Measurements from ENCODE around the gene ETNPPL. TPM values are rescaled to one million over a fixed set of nuclear protein-coding genes. Genes with fewer than 3 reads are reported as not detected.

ETNPPL gene
- total and polyA plus RNA-seq, 2 donors (not counting 3 experiments of a cell fraction or from before 2014, with no cell fraction given), result not detected

DNA sequence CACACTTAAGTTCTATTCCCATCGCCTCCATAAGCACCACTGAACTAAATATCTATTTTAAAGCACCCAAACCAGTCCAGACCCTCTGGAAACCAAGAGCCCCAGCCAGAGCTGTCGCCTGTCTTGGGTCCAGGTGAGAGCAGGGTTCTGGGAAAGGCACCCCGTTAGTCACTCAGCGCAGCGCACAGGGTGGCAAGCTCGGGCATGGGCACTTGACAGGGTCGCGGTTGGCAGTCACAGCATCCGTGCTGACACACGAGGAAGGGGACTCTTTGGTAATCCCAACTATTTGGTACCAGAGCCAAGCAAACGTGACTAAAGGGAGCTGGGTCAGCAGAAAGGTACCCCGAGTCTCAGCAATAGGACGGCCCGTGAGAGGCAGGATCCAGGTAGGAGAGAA, 24.3 kb upstream of the ETNPPL start:
- no peak overlapping the region for H3K4me2 ChIP-seq (ENCODE audit: insufficient read depth, low read length)
- dilution Hi-C loops (cut with MboI; ENCODE audit: extremely low pct_ligation_motif_present, low sequenced_read_pairs), result no loop called here
- CTCF ChIA-PET, result interaction anchor here (1.8 kb wide), 1 partner anchor 768 kb away, joined by 4 read pairs; no protein-coding TSS in a partner anchor
- FAIRE-seq, result no peak
- DNase-seq (ENCODE audit: low read depth, low spot score), result no peak
- intact Hi-C loops (cut with micrococcal nuclease), result no loop called here
- BruUV-seq (replicated peaks), result no TSS peak
- H3K4me1 ChIP-seq (ENCODE audit: control insufficient read depth, extremely low read depth, insufficient read depth, low read length), result no peaks in the 10 kb centered on the region
- TF ChIP-seq JUN (IDR thresholded peaks at IDR 0.05; ENCODE audit: borderline replicate concordance, insufficient read depth, insufficient read length, low read depth) (no peak), MYC (IDR thresholded peaks at IDR 0.05; ENCODE audit: low read depth, low read length) (no peak), FOS (IDR thresholded peaks at IDR 0.05; ENCODE audit: borderline replicate concordance, insufficient read depth, low read length) (no peak), POLR2AphosphoS5 (IDR thresholded peaks at IDR 0.05; ENCODE audit: insufficient read depth, low read depth, low read length) (no peak)
- TF ChIP-seq, protein P1, sequence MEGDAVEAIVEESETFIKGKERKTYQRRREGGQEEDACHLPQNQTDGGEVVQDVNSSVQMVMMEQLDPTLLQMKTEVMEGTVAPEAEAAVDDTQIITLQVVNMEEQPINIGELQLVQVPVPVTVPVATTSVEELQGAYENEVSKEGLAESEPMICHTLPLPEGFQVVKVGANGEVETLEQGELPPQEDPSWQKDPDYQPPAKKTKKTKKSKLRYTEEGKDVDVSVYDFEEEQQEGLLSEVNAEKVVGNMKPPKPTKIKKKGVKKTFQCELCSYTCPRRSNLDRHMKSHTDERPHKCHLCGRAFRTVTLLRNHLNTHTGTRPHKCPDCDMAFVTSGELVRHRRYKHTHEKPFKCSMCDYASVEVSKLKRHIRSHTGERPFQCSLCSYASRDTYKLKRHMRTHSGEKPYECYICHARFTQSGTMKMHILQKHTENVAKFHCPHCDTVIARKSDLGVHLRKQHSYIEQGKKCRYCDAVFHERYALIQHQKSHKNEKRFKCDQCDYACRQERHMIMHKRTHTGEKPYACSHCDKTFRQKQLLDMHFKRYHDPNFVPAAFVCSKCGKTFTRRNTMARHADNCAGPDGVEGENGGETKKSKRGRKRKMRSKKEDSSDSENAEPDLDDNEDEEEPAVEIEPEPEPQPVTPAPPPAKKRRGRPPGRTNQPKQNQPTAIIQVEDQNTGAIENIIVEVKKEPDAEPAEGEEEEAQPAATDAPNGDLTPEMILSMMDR (IDR thresholded peaks at IDR 0.05; ENCODE audit: extremely low read depth in 1 of 2, insufficient read depth in 1 of 2, low read depth in 1 of 2, low read length in 2 of 2), result no peak
- H3K27me3 ChIP-seq (ENCODE audit: control insufficient read depth in 2 of 2, insufficient read depth in 2 of 2, low read length in 2 of 2), result no peaks in the 10 kb centered on the region
- no peak overlapping the region for H2AFZ ChIP-seq (ENCODE audit: low read depth, low read length)
- no peaks in the 10 kb centered on the region for H3K79me2 ChIP-seq (ENCODE audit: control insufficient read depth, insufficient read depth, low read length)
- no peak overlapping the region for H3K27ac ChIP-seq (ENCODE audit: insufficient read depth, low read depth, low read length)
- H3K4me3 ChIP-seq (replicated peaks in 1 of 3; ENCODE audit: insufficient read depth in 1 of 3, low read depth in 1 of 3, low read length in 3 of 3), result no peak overlapping the region
- no peak overlapping the region for H3K9ac ChIP-seq (replicated peaks; ENCODE audit: extremely low read depth, insufficient read depth, low read length)
- no peaks in the 10 kb centered on the region for H3K9me1 ChIP-seq (replicated peaks; ENCODE audit: control insufficient read depth, extremely low read depth, insufficient read depth, low read length)
- no peaks in the 10 kb centered on the region for H3K9me3 ChIP-seq (replicated peaks; ENCODE audit: control insufficient read depth, insufficient read depth, low read length)
- no peaks in the 10 kb centered on the region for H3K36me3 ChIP-seq (ENCODE audit: control insufficient read depth in 2 of 2, extremely low read depth in 1 of 2, insufficient read depth in 2 of 2, low read length in 2 of 2)
- no peaks in the 10 kb centered on the region for H4K20me1 ChIP-seq (replicated peaks; ENCODE audit: control insufficient read depth, extremely low read depth, insufficient read depth, low read length)
- POLR2A ChIA-PET, result no interaction called here

DNA sequence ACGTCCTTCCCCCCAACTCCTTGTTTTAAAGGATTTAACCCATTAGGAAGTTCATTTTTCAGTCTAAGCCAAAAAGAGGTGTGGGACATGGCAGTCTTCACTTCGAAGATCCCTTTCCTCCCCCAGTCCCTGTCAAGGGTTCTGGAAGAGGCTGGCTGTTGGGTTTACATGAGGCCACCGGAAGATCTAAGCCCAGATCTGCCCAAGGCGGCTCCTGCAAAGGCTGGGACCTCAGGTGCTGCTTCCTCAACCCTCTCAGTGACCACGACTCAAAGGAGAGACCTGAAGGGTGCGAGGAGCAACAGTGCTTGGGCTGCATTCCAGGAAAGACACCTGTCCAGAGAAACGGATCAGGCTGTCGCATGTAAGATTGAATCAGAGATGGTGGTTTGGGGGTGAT, 23.5 kb upstream of the ETNPPL start:
- H3K27me3 ChIP-seq (ENCODE audit: control insufficient read depth in 2 of 2, insufficient read depth in 2 of 2, low read length in 2 of 2), result no peaks in the 10 kb centered on the region
- ChIA-PET POLR2A (no interaction called here), CTCF (interaction anchor here (1.8 kb wide), 1 partner anchor 767 kb away, joined by 4 read pairs; no protein-coding TSS in a partner anchor)
- no peak overlapping the region for H3K9ac ChIP-seq (replicated peaks; ENCODE audit: extremely low read depth, insufficient read depth, low read length)
- no peak overlapping the region for H3K4me3 ChIP-seq (replicated peaks in 1 of 3; ENCODE audit: insufficient read depth in 1 of 3, low read depth in 1 of 3, low read length in 3 of 3)
- no peaks in the 10 kb centered on the region for H3K4me1 ChIP-seq (ENCODE audit: control insufficient read depth, extremely low read depth, insufficient read depth, low read length)
- no peaks in the 10 kb centered on the region for H4K20me1 ChIP-seq (replicated peaks; ENCODE audit: control insufficient read depth, extremely low read depth, insufficient read depth, low read length)
- BruUV-seq (replicated peaks), result no TSS peak
- no peak overlapping the region for H3K27ac ChIP-seq (ENCODE audit: insufficient read depth, low read depth, low read length)
- H3K4me2 ChIP-seq (ENCODE audit: insufficient read depth, low read length), result no peak overlapping the region
- no peak for FAIRE-seq
- H3K36me3 ChIP-seq (ENCODE audit: control insufficient read depth in 2 of 2, extremely low read depth in 1 of 2, insufficient read depth in 2 of 2, low read length in 2 of 2), result no peaks in the 10 kb centered on the region
- H3K79me2 ChIP-seq (ENCODE audit: control insufficient read depth, insufficient read depth, low read length), result no peaks in the 10 kb centered on the region
- DNase-seq (ENCODE audit: low read depth, low spot score), result no peak
- no peaks in the 10 kb centered on the region for H3K9me1 ChIP-seq (replicated peaks; ENCODE audit: control insufficient read depth, extremely low read depth, insufficient read depth, low read length)
- intact Hi-C loops (cut with micrococcal nuclease), result no loop called here
- H2AFZ ChIP-seq (ENCODE audit: low read depth, low read length), result no peak overlapping the region
- TF ChIP-seq JUN (IDR thresholded peaks at IDR 0.05; ENCODE audit: borderline replicate concordance, insufficient read depth, insufficient read length, low read depth) (no peak), POLR2A (IDR thresholded peaks at IDR 0.05; ENCODE audit: low read depth, low read length) (no peak), EZH2 (IDR thresholded peaks at IDR 0.05; ENCODE audit: borderline replicate concordance, low read depth, low read length, severe bottlenecking) (no peak), POLR2AphosphoS5 (IDR thresholded peaks at IDR 0.05; ENCODE audit: insufficient read depth, low read depth, low read length) (no peak), FOS (IDR thresholded peaks at IDR 0.05; ENCODE audit: borderline replicate concordance, insufficient read depth, low read length) (no peak), GATA2 (IDR thresholded peaks at IDR 0.05; ENCODE audit: insufficient read depth, insufficient read length, low read depth, low read length) (no peak)
- TF ChIP-seq, protein P1 (IDR thresholded peaks at IDR 0.05; ENCODE audit: extremely low read depth in 1 of 2, insufficient read depth in 1 of 2, low read depth in 1 of 2, low read length in 2 of 2), result no peak
- TF ChIP-seq, protein P2, sequence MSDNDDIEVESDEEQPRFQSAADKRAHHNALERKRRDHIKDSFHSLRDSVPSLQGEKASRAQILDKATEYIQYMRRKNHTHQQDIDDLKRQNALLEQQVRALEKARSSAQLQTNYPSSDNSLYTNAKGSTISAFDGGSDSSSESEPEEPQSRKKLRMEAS (IDR thresholded peaks at IDR 0.05; ENCODE audit: insufficient read depth, insufficient read length), result no peak
- H3K9me3 ChIP-seq (replicated peaks; ENCODE audit: control insufficient read depth, insufficient read depth, low read length), result no peaks in the 10 kb centered on the region
- dilution Hi-C loops (cut with MboI; ENCODE audit: extremely low pct_ligation_motif_present, low sequenced_read_pairs), result no loop called here

Data from endothelial cell of umbilical vein (primary cell).